Measurements from ENCODE around the gene CNTNAP5. TPM values are rescaled to one million over a fixed set of nuclear protein-coding genes. Genes with fewer than 3 reads are reported as not detected.

The CNTNAP5 gene
- total and polyA plus RNA-seq, 2 of the 4 experiments (the other 2 are of a cell fraction): not detected

DNA sequence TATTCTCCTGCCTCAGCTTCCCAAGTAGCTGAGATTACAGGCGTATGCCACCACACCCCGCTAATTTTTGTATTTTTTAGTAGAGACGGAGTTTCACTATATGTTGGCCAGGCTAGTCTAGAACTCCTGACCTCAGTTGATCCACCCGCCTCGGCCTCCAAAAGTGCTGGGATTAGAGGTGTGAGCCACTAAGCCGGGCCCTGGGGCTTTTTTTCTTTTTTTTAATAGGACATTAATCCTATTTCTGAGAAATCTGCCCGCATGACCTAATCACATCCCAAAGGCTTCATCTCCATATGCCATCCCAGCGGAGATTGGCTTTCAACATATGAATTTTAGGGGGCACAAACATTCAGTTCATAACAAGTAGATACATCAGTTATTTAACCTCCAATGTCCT is 128.6 kb downstream of the CNTNAP5 start:
- no peak overlapping the region for H2BK20ac ChIP-seq (ENCODE audit: low read depth, low read length)
- no peak overlapping the region for H4K5ac ChIP-seq (ENCODE audit: low read depth, low read length)
- H3K79me1 ChIP-seq (ENCODE audit: low read depth in 1 of 2, low read length in 2 of 2): no peaks in the 10 kb centered on the region
- intact Hi-C loops (cut with micrococcal nuclease): no loop called here
- H3K9ac ChIP-seq (ENCODE audit: low read depth, low read length): no peak overlapping the region
- H2BK5ac ChIP-seq (ENCODE audit: low read depth, low read length, poor library complexity, severe bottlenecking): no peak overlapping the region
- no peak overlapping the region for H4K91ac ChIP-seq (ENCODE audit: insufficient read depth, low read depth, low read length)
- no peak overlapping the region for H3K4ac ChIP-seq (ENCODE audit: low read depth, low read length)
- no peaks in the 10 kb centered on the region for H3K4me1 ChIP-seq (ENCODE audit: control insufficient read depth, insufficient read depth, low read length)
- DNase-seq (no peak), ATAC-seq (ENCODE audit: low read depth) (no peak)
- H3K23ac ChIP-seq (ENCODE audit: low read depth, low read length): no peak overlapping the region
- dilution Hi-C loops (cut with HindIII; ENCODE audit: low sequenced_read_pairs, unreplicated experiment): no loop called here
- in situ Hi-C loops (cut with MboI; ENCODE audit: low sequenced_read_pairs): no loop called here
- TF ChIP-seq CHD1 (IDR thresholded peaks at IDR 0.05; ENCODE audit: low read depth, low read length): no peak
- no peak overlapping the region for H4K8ac ChIP-seq (ENCODE audit: low read depth in 2 of 2, low read length in 2 of 2)
- H4K20me1 ChIP-seq (ENCODE audit: insufficient read depth, low read length): no peaks in the 10 kb centered on the region
- H2BK15ac ChIP-seq (ENCODE audit: low read depth, low read length): no peak overlapping the region
- no peak overlapping the region for H2BK120ac ChIP-seq (ENCODE audit: low read depth, low read length)
- H3K9me3 ChIP-seq (ENCODE audit: control insufficient read depth, insufficient read depth, low read length): peaks cover 8% of the 10 kb centered on the region
- no peak overlapping the region for H3K4me2 ChIP-seq (ENCODE audit: low read depth, low read length)
- H2AFZ ChIP-seq (replicated peaks; ENCODE audit: low read length, poor library complexity): no peak overlapping the region
- no TSS peak for BruUV-seq (replicated peaks)
- no peak overlapping the region for H3K14ac ChIP-seq (replicated peaks; ENCODE audit: low read depth, low read length)
- H3K56ac ChIP-seq (ENCODE audit: extremely low read depth, insufficient read depth, low read length): no peak overlapping the region
- H2AK5ac ChIP-seq (ENCODE audit: low read depth, low read length): no peak overlapping the region
- 60% methylated on average over 1 of the region's 8 CpGs; no CpG with 5 or more reads in 1 of the 2 experiments for WGBS, 2 experiments (ENCODE audit: extremely low coverage in 2 of 2, insufficient read length in 1 of 2)
- ChIA-PET POLR2A (ENCODE audit: unreplicated experiment) (no interaction called here), CTCF (no interaction called here)
- no peak overlapping the region for H3K4me3 ChIP-seq (ENCODE audit: insufficient read depth, low read depth, low read length)
- no peak overlapping the region for H2AK9ac ChIP-seq (replicated peaks; ENCODE audit: low read depth, low read length, poor library complexity)
- no peaks in the 10 kb centered on the region for H3K9me1 ChIP-seq (ENCODE audit: insufficient read depth, low read length)
- no peak overlapping the region for H3K27ac ChIP-seq (ENCODE audit: insufficient read depth, low read length)
- H3K18ac ChIP-seq (ENCODE audit: low read depth, low read length): no peak overlapping the region
- no peaks in the 10 kb centered on the region for H3K27me3 ChIP-seq (ENCODE audit: control insufficient read depth, insufficient read depth, low read length)
- H3K36me3 ChIP-seq (ENCODE audit: control insufficient read depth, insufficient read depth, low read length): no peaks in the 10 kb centered on the region

Data from IMR-90 (cell line).